HG02588 (cell line): ENCODE measurements around the gene SMIM11.
"Not testable (repeated sequence)": the region's sequence is repeated elsewhere in the genome, so short reads cannot be mapped to it uniquely, and the experiment has no call there.

Experiments used
- ATAC-seq: cut with Tn5 transposase; IDR thresholded peaks from one replicate; pipeline ENCODE4 v1.9.1; 2021; ENCODE audit warnings: mild to moderate bottlenecking, moderate library complexity; ENCODE audit not compliant: unreplicated experiment

SMIM11 gene

GRCh38 chr21:34407294-34407693 lies 32.0 kb downstream of the SMIM11 start:
- ATAC-seq, result not testable (repeated sequence)

GRCh38 chr21:34417448-34418077 lies 42.3 kb downstream of the SMIM11 start:
- not testable (repeated sequence) for ATAC-seq

GRCh38 chr21:34423805-34424204 lies 48.5 kb downstream of the SMIM11 start, which contains the start of gene SMIM34:
Gene SMIM34, minus strand, starts transcription at chr21:34423951. Its CDS starts 112 bp downstream, at chr21:34423839.
- not testable (repeated sequence) for ATAC-seq

GRCh38 chr21:34427339-34427738 lies 52.0 kb downstream of the SMIM11 start:
- ATAC-seq, result not testable (repeated sequence)

GRCh38 chr21:34428441-34428840 lies 53.1 kb downstream of the SMIM11 start:
- ATAC-seq, result not testable (repeated sequence)

GRCh38 chr21:34429710-34430109 lies 54.4 kb downstream of the SMIM11 start:
- ATAC-seq, result not testable (repeated sequence)
